ENCODE results near the gene ABCC4. TPM values are rescaled to one million over a fixed set of nuclear protein-coding genes. Genes with fewer than 3 reads are reported as not detected.
"Not testable (repeated sequence)": the region's sequence is repeated elsewhere in the genome, so short reads cannot be mapped to it uniquely, and the experiment has no call there.

Gene ABCC4
- total RNA-seq, 6 experiments from 2014 or later: 1.1 to 4.9 (median 3.8) TPM

GRCh38 chr13:95295026-95295425 is 6.2 kb downstream of the ABCC4 start:
- Histone ChIP-seq H3K27me3 (no peaks in the 10 kb centered on the region), H3K27ac (no peak overlapping the region), H3K4me1 (peaks cover 0 to 16% (median 7%) of the 10 kb centered on the region in 4 donors), H3K4me3 (no peak overlapping the region), H3K9me3 (no peaks in the 10 kb centered on the region), H3K36me3 (no peaks in the 10 kb centered on the region)
- DNase-seq: no peak
- 85% methylated on average over 8 of the region's 8 CpGs for WGBS (ENCODE audit: insufficient coverage, low coverage, low lambda C conversion rate, missing lambda C conversion rate)
- no peak for TF ChIP-seq POLR2A (IDR thresholded peaks at IDR 0.05)
- TF ChIP-seq, protein P1, sequence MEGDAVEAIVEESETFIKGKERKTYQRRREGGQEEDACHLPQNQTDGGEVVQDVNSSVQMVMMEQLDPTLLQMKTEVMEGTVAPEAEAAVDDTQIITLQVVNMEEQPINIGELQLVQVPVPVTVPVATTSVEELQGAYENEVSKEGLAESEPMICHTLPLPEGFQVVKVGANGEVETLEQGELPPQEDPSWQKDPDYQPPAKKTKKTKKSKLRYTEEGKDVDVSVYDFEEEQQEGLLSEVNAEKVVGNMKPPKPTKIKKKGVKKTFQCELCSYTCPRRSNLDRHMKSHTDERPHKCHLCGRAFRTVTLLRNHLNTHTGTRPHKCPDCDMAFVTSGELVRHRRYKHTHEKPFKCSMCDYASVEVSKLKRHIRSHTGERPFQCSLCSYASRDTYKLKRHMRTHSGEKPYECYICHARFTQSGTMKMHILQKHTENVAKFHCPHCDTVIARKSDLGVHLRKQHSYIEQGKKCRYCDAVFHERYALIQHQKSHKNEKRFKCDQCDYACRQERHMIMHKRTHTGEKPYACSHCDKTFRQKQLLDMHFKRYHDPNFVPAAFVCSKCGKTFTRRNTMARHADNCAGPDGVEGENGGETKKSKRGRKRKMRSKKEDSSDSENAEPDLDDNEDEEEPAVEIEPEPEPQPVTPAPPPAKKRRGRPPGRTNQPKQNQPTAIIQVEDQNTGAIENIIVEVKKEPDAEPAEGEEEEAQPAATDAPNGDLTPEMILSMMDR (IDR thresholded peaks at IDR 0.05): no peak
- intact Hi-C loops (cut with DNase I): loop anchor here in 1 of 2 donors (5.0 kb wide), 1 partner anchor 82 kb away; no protein-coding TSS in a partner anchor
- no peak for ATAC-seq

DNA sequence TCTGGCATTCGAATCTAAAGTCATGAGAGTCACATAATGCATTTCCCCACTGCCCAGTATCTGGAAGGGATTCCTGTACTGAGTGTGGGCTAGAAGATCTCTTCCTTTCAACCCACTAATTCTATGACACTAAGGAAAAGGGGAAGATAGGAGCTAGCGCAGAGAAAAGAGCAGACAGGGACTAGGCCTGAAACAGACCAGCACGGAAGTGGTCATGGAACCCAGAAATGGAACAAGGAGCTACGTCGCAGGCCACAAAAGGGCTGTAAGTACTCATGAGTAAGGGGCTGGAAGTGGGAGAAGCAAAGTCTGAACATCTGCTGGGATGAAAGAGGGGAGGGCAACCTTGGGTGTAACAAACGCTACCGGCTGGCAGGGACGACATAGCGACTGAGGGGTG is 8.6 kb downstream of the ABCC4 start:
- no peak overlapping the region for H3K4me3 ChIP-seq
- no peak for ATAC-seq
- H3K27ac ChIP-seq: no peak overlapping the region
- H3K4me1 ChIP-seq: peaks cover 0 to 9% (median 5%) of the 10 kb centered on the region in 4 donors
- intact Hi-C loops (cut with DNase I): no loop called here
- TF ChIP-seq, protein P1 (IDR thresholded peaks at IDR 0.05): no peak
- no peak for TF ChIP-seq POLR2A (IDR thresholded peaks at IDR 0.05)
- H3K36me3 ChIP-seq: no peaks in the 10 kb centered on the region
- no peaks in the 10 kb centered on the region for H3K9me3 ChIP-seq
- no peaks in the 10 kb centered on the region for H3K27me3 ChIP-seq
- WGBS (ENCODE audit: insufficient coverage, low coverage, low lambda C conversion rate, missing lambda C conversion rate): 94% methylated on average over 8 of the region's 9 CpGs
- no peak for DNase-seq

DNA sequence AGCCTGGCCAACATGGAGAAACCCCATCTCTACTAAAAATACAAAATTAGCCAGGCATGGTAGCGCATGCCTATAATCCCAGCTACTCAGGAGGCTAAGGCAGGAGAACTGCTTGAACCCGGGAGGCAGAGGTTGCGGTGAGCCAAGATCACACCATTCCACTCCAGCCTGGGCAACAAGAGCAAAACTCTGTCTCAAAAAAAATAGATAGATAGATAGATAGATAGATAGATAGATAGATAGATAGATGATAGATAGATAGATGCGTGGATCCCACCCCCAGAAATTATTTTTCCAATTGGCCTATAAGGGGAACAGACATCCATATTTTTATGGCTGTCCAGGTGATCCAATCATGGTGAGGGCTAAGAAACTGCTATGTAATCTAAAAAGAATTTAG is 11.3 kb downstream of the ABCC4 start:
- DNase-seq; H3K4me1 ChIP-seq; H3K27ac ChIP-seq; H3K36me3 ChIP-seq; ATAC-seq; H3K27me3 ChIP-seq; intact Hi-C loops (cut with DNase I); H3K4me3 ChIP-seq; H3K9me3 ChIP-seq: not testable (repeated sequence)
- 97% methylated on average over 4 of the region's 4 CpGs for WGBS (ENCODE audit: insufficient coverage, low coverage, low lambda C conversion rate, missing lambda C conversion rate)

- TF ChIP-seq, protein P1 (IDR thresholded peaks at IDR 0.05): no peak
- no peak for TF ChIP-seq POLR2A (IDR thresholded peaks at IDR 0.05)
- ATAC-seq: no peak
These were observed 12.2 kb downstream of the ABCC4 start for GRCh38 chr13:95289020-95289444.

GRCh38 chr13:95284436-95284835 is 16.8 kb downstream of the ABCC4 start:
- Histone ChIP-seq H3K36me3 (no peaks in the 10 kb centered on the region), H3K27ac (no peak overlapping the region), H3K27me3 (no peaks in the 10 kb centered on the region), H3K9me3 (no peaks in the 10 kb centered on the region), H3K4me3 (no peak overlapping the region), H3K4me1 (no peaks in the 10 kb centered on the region)
- ATAC-seq: no peak
- no peak for TF ChIP-seq POLR2A (IDR thresholded peaks at IDR 0.05)
- TF ChIP-seq, protein P1 (IDR thresholded peaks at IDR 0.05): no peak
- WGBS (ENCODE audit: insufficient coverage, low coverage, low lambda C conversion rate, missing lambda C conversion rate): 89% methylated on average over 4 of the region's 4 CpGs
- intact Hi-C loops (cut with DNase I): no loop called here
- no peak for DNase-seq

More at GRCh38 chr13:95289020-95289444, 12.2 kb downstream of the ABCC4 start:
- intact Hi-C loops (cut with DNase I): no loop called here
- Histone ChIP-seq H3K27me3 (no peaks in the 10 kb centered on the region), H3K27ac (no peak overlapping the region), H3K4me1 (no peaks in the 10 kb centered on the region), H3K9me3 (no peaks in the 10 kb centered on the region), H3K36me3 (no peaks in the 10 kb centered on the region), H3K4me3 (no peak overlapping the region)
- WGBS (ENCODE audit: insufficient coverage, low coverage, low lambda C conversion rate, missing lambda C conversion rate): 60% methylated on average over 3 of the region's 4 CpGs
- no peak for DNase-seq
